Measurements from ENCODE around the gene NR1H2. TPM values are rescaled to one million over a fixed set of nuclear protein-coding genes. Genes with fewer than 3 reads are reported as not detected.

NR1H2 gene
- total and polyA plus RNA-seq, 10 of the 15 experiments (the other 5 are each of a cell fraction or from before 2014, with no cell fraction given): 0.05 to 54.2 (median 35.1) TPM

DNA sequence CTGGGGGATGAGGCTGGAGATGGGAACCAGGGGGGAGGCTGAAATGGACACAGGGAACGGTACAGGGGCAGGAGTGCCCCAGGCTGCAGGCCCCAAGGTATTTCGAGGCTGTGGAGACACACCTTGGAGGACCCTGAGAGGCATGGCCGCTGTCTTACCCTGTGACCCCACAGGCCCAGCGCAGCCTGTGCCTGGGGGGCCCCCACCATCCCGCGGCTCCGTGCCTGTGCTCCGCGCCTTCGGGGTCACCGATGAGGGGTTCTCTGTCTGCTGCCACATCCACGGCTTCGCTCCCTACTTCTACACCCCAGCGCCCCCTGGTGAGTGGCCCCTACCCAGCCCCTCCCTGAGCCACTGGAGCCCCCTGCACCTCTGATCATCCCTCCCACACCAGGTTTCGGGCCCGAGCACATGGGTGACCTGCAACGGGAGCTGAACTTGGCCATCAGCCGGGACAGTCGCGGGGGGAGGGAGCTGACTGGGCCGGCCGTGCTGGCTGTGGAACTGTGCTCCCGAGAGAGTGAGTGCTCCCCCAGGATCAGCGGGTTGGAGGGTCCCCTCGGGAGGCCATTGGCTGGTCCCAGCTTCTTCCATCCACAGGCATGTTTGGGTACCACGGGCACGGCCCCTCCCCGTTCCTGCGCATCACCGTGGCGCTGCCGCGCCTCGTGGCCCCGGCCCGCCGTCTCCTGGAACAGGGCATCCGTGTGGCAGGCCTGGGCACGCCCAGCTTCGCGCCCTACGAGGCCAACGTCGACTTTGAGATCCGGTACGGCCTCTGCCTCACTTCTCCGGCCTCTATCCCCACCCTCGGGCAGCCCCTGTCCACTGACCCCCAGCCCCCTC, 25.6 kb downstream of the NR1H2 start (continued):
- TF ChIP-seq REST (IDR thresholded peaks at IDR 0.05; ENCODE audit: low read depth, low read length) (no peak), CHD2 (IDR thresholded peaks at IDR 0.05; ENCODE audit: borderline replicate concordance, low read depth, low read length) (no peak), JUNB (IDR thresholded peaks at IDR 0.05) (no peak), CEBPB (IDR thresholded peaks at IDR 0.05; ENCODE audit: borderline replicate concordance in 1 of 2, low read depth in 2 of 2, low read length in 2 of 2) (no peak), PAX5 (IDR thresholded peaks at IDR 0.05; ENCODE audit: borderline replicate concordance, low read depth, low read length) (no peak)

- Histone ChIP-seq H3K4me1 (ENCODE audit: control insufficient read depth, insufficient read depth, low read length) (no peaks in the 10 kb centered on the region), H3K4me3 (no peak overlapping the region), H3K9ac (ENCODE audit: control insufficient read depth, insufficient read depth, low read length) (no peak overlapping the region), H3K27me3 (replicated peaks in 1 of 2; ENCODE audit: control insufficient read depth in 2 of 2, insufficient read depth in 2 of 2, low read length in 1 of 2) (no peaks in the 10 kb centered on the region), H2AFZ (ENCODE audit: control insufficient read depth, low read depth, low read length) (no peak overlapping the region), H3K4me2 (ENCODE audit: control insufficient read depth, insufficient read depth) (no peak overlapping the region), H3K36me3 (ENCODE audit: control insufficient read depth in 2 of 2, insufficient read depth in 2 of 2, low read length in 1 of 2) (peaks cover 0 to 46% of the 10 kb centered on the region in 2 experiments; a peak in 2 of 4 replicates), H3K79me2 (ENCODE audit: control insufficient read depth, insufficient read depth, low read length) (no peaks in the 10 kb centered on the region; the same call in 1 of the 2 replicates), H4K20me1 (ENCODE audit: control insufficient read depth, insufficient read depth) (no peaks in the 10 kb centered on the region), H3K9me3 (replicated peaks; ENCODE audit: control insufficient read depth, insufficient read depth, low read length) (no peaks in the 10 kb centered on the region), H3K27ac (ENCODE audit: control insufficient read depth, insufficient read depth) (no peak overlapping the region)
- WGBS (ENCODE audit: insufficient coverage, insufficient replicate concordance, low lambda C conversion rate, missing lambda C conversion rate): 98% methylated on average over 39 of the region's 41 CpGs
- in situ Hi-C loops (cut with MboI): no loop called here
- RAD21 ChIA-PET (ENCODE audit: unreplicated experiment): no interaction called here
- no peak for FAIRE-seq
- SMC1A ChIA-PET (ENCODE audit: uncharacterized antibody, unreplicated experiment): interaction anchor here (0.6 kb wide), 2 partner anchors 9 to 58 kb away, joined by 3 read pairs; no protein-coding TSS in a partner anchor
- no TSS peak for BruUV-seq (replicated peaks)
- POLR2A ChIA-PET: no interaction called here
- intact Hi-C loops (cut with micrococcal nuclease; ENCODE audit: unreplicated experiment): no loop called here
- DNase-seq (ENCODE audit: low read depth, low spot score): no peak
- CTCF ChIA-PET: no interaction called here
- no peak for ATAC-seq
- no peak for TF ChIP-seq PML (IDR thresholded peaks at IDR 0.05; ENCODE audit: low read length)
- TF ChIP-seq, protein P1, sequence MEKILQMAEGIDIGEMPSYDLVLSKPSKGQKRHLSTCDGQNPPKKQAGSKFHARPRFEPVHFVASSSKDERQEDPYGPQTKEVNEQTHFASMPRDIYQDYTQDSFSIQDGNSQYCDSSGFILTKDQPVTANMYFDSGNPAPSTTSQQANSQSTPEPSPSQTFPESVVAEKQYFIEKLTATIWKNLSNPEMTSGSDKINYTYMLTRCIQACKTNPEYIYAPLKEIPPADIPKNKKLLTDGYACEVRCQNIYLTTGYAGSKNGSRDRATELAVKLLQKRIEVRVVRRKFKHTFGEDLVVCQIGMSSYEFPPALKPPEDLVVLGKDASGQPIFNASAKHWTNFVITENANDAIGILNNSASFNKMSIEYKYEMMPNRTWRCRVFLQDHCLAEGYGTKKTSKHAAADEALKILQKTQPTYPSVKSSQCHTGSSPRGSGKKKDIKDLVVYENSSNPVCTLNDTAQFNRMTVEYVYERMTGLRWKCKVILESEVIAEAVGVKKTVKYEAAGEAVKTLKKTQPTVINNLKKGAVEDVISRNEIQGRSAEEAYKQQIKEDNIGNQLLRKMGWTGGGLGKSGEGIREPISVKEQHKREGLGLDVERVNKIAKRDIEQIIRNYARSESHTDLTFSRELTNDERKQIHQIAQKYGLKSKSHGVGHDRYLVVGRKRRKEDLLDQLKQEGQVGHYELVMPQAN (conservative IDR thresholded peaks at IDR 0.05): no peak
- no peak for TF ChIP-seq BRCA1 (IDR thresholded peaks at IDR 0.05; ENCODE audit: low read depth, low read length)
- TF ChIP-seq SUZ12 (IDR thresholded peaks at IDR 0.05; ENCODE audit: unreplicated experiment): no peak
- TF ChIP-seq CREM (IDR thresholded peaks at IDR 0.05; ENCODE audit: low read depth): no peak
- no peak for TF ChIP-seq ZNF24 (IDR thresholded peaks at IDR 0.05)
- no peak for TF ChIP-seq E2F4 (IDR thresholded peaks at IDR 0.05; ENCODE audit: low read depth, low read length)
- no peak for TF ChIP-seq JUNB (IDR thresholded peaks at IDR 0.05)
- TF ChIP-seq BACH1 (IDR thresholded peaks at IDR 0.05; ENCODE audit: borderline replicate concordance): no peak
- TF ChIP-seq IKZF1 (conservative IDR thresholded peaks at IDR 0.05): no peak
- no peak for TF ChIP-seq NFIC (IDR thresholded peaks at IDR 0.05; ENCODE audit: low read depth, low read length)
Observed at GRCh38 chr19:50402544-50403301, 26.5 kb downstream of the NR1H2 start.

All from GM12878 (cell line).